Measurements from ENCODE around the gene KRTAP22-1.

- TF ChIP-seq CTCF (IDR thresholded peaks at IDR 0.05) (no peak), POLR2A (IDR thresholded peaks at IDR 0.05) (no peak), POLR2AphosphoS5 (IDR thresholded peaks at IDR 0.05) (no peak)
Measured at GRCh38 chr21:30555095-30555494, 45.8 kb upstream of the KRTAP22-1 start.

Data from transverse colon (tissue), 4 donors.